Gastroesophageal sphincter (tissue), 4 donors: ENCODE results near the gene STRBP. TPM values are rescaled to one million over a fixed set of nuclear protein-coding genes. Genes with fewer than 3 reads are reported as not detected.
A peak's percentile ranks its signal among the peaks of the same experiment; 100 is the strongest.

Experiments
- ATAC-seq: fragments of 150-250 bp; one replicate; pipeline ENCODE4 v1.9.1; 2016; ENCODE audit warnings: mild to moderate bottlenecking, moderate library complexity
- H3K27ac ChIP-seq, 4 donors: fragments of 200-600 bp; sonication (generic) in 3 of 4; 1 replicate in 3 of 4; 2 replicates in 1 of 4; pipeline ENCODE4 v1.5.1; 2016 to 2019
- H3K27me3 ChIP-seq: fragments of 200-600 bp; sonication (generic); one replicate; pipeline ENCODE4 v1.5.1; 2019
- H3K36me3 ChIP-seq, 2 donors: fragments of 200-600 bp; sonication (generic); one replicate each; pipeline ENCODE4 v1.5.1; 2019; ENCODE audit warnings: control low read depth in 1 of 2
- H3K4me1 ChIP-seq, 3 donors: fragments of 200-600 bp; sonication (generic); 1 replicate in 2 of 3; 2 replicates in 1 of 3; pipeline ENCODE4 v1.5.1; 2016 to 2019; ENCODE audit warnings: control low read depth in 2 of 3
- H3K4me3 ChIP-seq, 2 donors: fragments of 200-600 bp; sonication (generic); one replicate each; pipeline ENCODE4 v1.5.1; 2019; ENCODE audit warnings: mild to moderate bottlenecking in 1 of 2, moderate library complexity in 1 of 2
- H3K9me3 ChIP-seq, 3 donors: fragments of 200-600 bp; sonication (generic); one replicate each; pipeline ENCODE4 v1.5.1; 2017 to 2019; ENCODE audit warnings: control low read depth in 2 of 3
- EP300 ChIP-seq: sonication (generic); formaldehyde crosslinking; IDR thresholded peaks from one replicate; pipeline ENCODE4 v1.6.1; 2017; ENCODE audit warnings: antibody characterized with exemption, mild to moderate bottlenecking
- POLR2A ChIP-seq, 2 donors: fragments of 450-650 bp; IDR thresholded peaks; one replicate each; pipeline ENCODE4 v1.6.1; 2017; ENCODE audit warnings: antibody characterized with exemption in 2 of 2, mild to moderate bottlenecking in 2 of 2, moderate library complexity in 1 of 2
- POLR2AphosphoS5 ChIP-seq: sonication (generic); formaldehyde crosslinking; IDR thresholded peaks from one replicate; pipeline ENCODE4 v1.6.1; 2017; ENCODE audit warnings: antibody characterized with exemption
- WGBS, 2 donors: methylation state at CpG; one replicate each; pipeline ENCODE4 v1.1.5; 2018; ENCODE audit warnings: low coverage in 1 of 2; 5-methylcytosine and 5-hydroxymethylcytosine counted together
- total RNA-seq, 4 donors: library from RNA; depleted of rRNA; stranded (reverse); fragments of >200 nt; gene quantifications; one replicate each; pipeline ENCODE4 v1.1.0, GENCODE V29; 2016
- TF ChIP-seq, protein P1 (sequence below), 4 experiments: fragments of 200-600 bp in 2 of 4; fragments of 450-650 bp in 2 of 4; sonication (generic) in 1 of 4; IDR thresholded peaks; one replicate each; pipeline ENCODE4 v1.5.1; 2017 to 2019; ENCODE audit warnings: antibody characterized with exemption in 4 of 4, mild to moderate bottlenecking in 2 of 4, moderate library complexity in 2 of 4

Gene STRBP
- total RNA-seq, 4 donors from 2014 or later, result 10.4 to 20.6 (median 14.8) TPM

DNA sequence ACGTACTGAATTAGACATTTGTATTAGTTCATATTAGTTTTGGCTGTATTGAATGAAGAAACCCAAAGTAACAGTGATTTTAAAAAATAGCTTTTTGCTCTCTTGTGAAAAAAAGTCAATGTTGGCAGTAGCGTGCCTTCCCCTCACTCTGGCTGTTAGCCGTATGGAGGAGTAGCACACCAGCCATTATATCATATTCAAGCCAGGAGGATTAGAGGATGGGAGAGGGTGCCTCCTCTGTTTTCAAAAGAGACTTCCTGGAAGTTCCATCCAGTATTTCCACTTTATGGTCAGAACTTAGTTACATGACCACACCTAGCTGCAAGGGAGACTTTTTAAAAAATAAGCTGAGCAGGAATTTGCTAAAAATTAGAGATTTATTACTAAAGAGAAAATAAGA lies 193.8 kb downstream of the STRBP start:
- Histone ChIP-seq H3K36me3 (peaks cover 5 to 85% of the 10 kb centered on the region in 2 donors), H3K4me3 (no peak overlapping the region), H3K4me1 (peaks cover 0 to 22% (median 3%) of the 10 kb centered on the region in 3 donors), H3K27me3 (no peaks in the 10 kb centered on the region), H3K27ac (peak overlapping the region in 1 of 4 donors; percentile 62), H3K9me3 (no peaks in the 10 kb centered on the region)
- ATAC-seq, result no peak
- 59 to 63% methylated on average over 3 of the region's 3 CpGs for WGBS, 2 donors
- TF ChIP-seq, protein P1, sequence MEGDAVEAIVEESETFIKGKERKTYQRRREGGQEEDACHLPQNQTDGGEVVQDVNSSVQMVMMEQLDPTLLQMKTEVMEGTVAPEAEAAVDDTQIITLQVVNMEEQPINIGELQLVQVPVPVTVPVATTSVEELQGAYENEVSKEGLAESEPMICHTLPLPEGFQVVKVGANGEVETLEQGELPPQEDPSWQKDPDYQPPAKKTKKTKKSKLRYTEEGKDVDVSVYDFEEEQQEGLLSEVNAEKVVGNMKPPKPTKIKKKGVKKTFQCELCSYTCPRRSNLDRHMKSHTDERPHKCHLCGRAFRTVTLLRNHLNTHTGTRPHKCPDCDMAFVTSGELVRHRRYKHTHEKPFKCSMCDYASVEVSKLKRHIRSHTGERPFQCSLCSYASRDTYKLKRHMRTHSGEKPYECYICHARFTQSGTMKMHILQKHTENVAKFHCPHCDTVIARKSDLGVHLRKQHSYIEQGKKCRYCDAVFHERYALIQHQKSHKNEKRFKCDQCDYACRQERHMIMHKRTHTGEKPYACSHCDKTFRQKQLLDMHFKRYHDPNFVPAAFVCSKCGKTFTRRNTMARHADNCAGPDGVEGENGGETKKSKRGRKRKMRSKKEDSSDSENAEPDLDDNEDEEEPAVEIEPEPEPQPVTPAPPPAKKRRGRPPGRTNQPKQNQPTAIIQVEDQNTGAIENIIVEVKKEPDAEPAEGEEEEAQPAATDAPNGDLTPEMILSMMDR (IDR thresholded peaks at IDR 0.05), result no peak
- TF ChIP-seq POLR2A (IDR thresholded peaks at IDR 0.05) (no peak), EP300 (no peak), POLR2AphosphoS5 (no peak)

DNA sequence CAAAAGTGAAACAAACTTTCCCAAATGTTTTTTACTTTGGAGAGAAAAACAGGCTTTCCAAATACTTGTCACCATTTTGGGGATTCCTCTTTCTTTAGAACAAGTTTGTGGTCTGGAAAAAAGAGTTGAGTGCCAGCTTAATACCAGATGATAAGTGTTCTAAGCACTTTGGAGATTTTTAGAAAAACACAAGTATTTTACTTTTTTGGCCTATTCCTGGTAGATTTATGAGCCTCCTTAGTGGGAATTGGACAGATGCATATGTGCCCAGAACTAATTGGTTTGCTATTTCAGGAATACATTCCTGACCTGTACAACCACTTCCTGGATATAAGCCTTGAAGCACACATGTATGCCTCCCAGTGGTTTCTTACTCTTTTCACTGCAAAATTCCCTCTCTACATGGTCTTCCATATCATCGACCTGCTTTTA lies 194.4 kb downstream of the STRBP start:
- peaks cover 0 to 28% (median 3%) of the 10 kb centered on the region in 3 donors for H3K4me1 ChIP-seq
- ATAC-seq, result no peak
- 60 to 75% methylated on average over 1 of the region's 1 CpG for WGBS, 2 donors
- peaks cover 5 to 85% of the 10 kb centered on the region in 2 donors for H3K36me3 ChIP-seq
- H3K27ac ChIP-seq, result peak overlapping the region; percentile 5 to 62 (median 29)
- H3K9me3 ChIP-seq, result no peaks in the 10 kb centered on the region
- no peak overlapping the region for H3K4me3 ChIP-seq
- TF ChIP-seq EP300 (no peak), POLR2A (IDR thresholded peaks at IDR 0.05) (no peak), POLR2AphosphoS5 (peak; percentile 78)
- H3K27me3 ChIP-seq, result no peaks in the 10 kb centered on the region

DNA sequence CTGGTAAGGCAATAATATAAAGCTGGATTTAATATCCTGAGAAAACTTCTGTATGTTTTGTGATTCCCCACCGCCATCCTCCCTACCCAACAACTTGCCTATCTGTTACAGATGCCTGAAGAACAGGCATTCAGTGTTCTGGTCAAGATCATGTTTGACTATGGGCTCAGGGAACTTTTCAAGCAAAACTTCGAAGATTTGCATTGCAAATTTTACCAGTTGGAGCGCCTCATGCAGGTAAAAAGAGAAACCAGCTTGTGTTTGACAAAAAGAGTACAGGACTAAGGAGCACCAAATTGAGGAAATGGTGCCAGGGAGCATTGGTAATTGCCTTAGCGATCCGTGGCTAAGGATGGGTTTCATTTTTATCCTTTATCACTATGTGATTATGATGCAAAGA lies 194.9 kb downstream of the STRBP start:
- Histone ChIP-seq H3K4me1 (peaks cover 0 to 33% (median 3%) of the 10 kb centered on the region in 3 donors), H3K27me3 (no peaks in the 10 kb centered on the region), H3K27ac (peak overlapping the region in 3 of 4 donors; percentile 24 to 62 (median 34)), H3K36me3 (peaks cover 5 to 80% of the 10 kb centered on the region in 2 donors), H3K4me3 (no peak overlapping the region), H3K9me3 (no peaks in the 10 kb centered on the region)
- no peak for ATAC-seq
- TF ChIP-seq POLR2A (IDR thresholded peaks at IDR 0.05) (no peak), EP300 (no peak), POLR2AphosphoS5 (no peak)
- TF ChIP-seq, protein P1 (IDR thresholded peaks at IDR 0.05), result no peak
- 59 to 100% methylated on average over 1 to 5 of the region's 5 CpGs for WGBS, 2 donors

DNA sequence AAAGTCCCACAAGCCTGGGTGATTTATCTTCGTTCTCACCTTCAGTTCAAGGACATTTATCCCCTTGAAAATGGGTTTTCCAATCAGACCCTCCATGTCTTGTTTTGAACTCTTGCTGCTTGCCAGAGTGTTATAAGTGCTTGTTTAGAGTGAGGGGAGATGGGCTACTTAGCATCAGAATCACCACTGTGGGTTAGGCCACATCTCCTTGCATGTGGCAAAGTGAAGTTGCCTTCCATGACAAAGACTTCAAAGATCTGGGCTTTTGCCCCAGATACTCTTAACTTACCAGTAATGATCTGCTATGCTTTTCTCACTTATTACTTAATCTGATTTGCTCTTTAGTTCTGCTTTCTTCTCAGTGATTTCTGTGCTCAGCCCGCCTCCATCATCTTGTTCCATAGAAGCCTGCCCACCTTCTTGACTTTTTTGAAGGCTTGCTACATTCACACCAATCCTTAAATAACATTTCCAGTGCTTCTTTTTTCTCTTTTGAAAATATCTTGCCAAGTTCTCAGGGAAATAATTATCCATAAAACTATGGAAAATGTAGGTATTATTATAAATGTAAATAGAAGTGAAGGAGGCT lies 195.9 kb downstream of the STRBP start:
- H3K4me3 ChIP-seq, result no peak overlapping the region
- H3K27ac ChIP-seq, result peak overlapping the region in 1 of 4 donors; percentile 62
- peaks cover 0 to 33% (median 3%) of the 10 kb centered on the region in 3 donors for H3K4me1 ChIP-seq
- H3K27me3 ChIP-seq, result no peaks in the 10 kb centered on the region
- 94 to 95% methylated on average over 2 of the region's 2 CpGs for WGBS, 2 donors
- no peaks in the 10 kb centered on the region for H3K9me3 ChIP-seq
- ATAC-seq, result no peak
- peaks cover 5 to 77% of the 10 kb centered on the region in 2 donors for H3K36me3 ChIP-seq
- TF ChIP-seq POLR2A (IDR thresholded peaks at IDR 0.05) (no peak), EP300 (no peak), POLR2AphosphoS5 (no peak)
- TF ChIP-seq, protein P1 (IDR thresholded peaks at IDR 0.05), result no peak

Other genes starting within 250 kb of the STRBP start
- 1 to 10 TPM in 3 of 4 donors, under 1 TPM in 1; 0.39 to 4.2 (median 3.2) TPM for gene GPR21, start 234.9 kb downstream of the STRBP start, total RNA-seq
- not detected for gene CRB2, start 87.6 kb upstream of the STRBP start, total RNA-seq